HG03135 (cell line): ENCODE measurements around the gene RPS6KC1.
"Not testable (repeated sequence)": the region's sequence is repeated elsewhere in the genome, so short reads cannot be mapped to it uniquely, and the experiment has no call there.

Source experiments
- ATAC-seq: cut with Tn5 transposase; IDR thresholded peaks from one replicate; pipeline ENCODE4 v1.9.1; 2021; ENCODE audit warnings: mild to moderate bottlenecking, moderate library complexity; ENCODE audit not compliant: unreplicated experiment

Gene RPS6KC1

DNA sequence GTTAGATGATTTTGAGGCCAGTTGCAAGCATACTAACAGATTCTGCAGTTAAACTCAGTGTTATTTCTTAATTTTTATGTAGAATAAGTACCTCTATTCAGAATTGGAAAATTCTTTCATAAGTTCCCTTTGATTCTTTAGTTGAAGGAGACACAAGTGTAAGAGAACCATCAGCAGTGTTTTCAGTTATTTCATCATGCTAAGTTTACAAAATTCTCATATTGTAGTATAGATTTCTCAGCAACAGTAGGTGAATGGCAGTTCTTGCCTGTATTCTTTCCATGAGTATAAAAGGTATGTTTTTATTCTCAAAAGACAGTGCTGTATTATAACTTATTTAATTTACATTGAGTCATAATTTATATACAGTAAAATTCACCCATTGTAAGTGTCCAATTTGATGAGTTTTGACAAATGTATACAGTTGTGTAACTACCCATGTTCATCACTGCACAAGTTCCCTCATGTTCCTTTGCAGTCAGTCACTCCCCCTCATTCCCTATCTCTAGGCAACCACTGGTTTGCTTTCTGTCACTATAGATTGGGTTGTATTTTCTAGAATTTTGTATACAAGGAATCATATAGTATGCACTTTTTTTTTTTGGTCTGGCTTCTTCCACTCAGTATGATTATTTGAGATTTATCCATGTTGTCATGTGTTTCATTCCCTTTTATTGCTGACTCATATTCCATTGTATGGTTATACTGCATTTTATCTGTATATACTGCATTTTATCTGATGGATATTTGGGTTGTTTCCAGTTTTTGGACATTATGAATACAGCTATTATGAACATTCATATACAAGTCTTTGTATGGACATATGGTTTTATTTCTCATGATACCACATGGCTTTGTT lies 3.9 kb downstream of the RPS6KC1 start:
- ATAC-seq = no peak

DNA sequence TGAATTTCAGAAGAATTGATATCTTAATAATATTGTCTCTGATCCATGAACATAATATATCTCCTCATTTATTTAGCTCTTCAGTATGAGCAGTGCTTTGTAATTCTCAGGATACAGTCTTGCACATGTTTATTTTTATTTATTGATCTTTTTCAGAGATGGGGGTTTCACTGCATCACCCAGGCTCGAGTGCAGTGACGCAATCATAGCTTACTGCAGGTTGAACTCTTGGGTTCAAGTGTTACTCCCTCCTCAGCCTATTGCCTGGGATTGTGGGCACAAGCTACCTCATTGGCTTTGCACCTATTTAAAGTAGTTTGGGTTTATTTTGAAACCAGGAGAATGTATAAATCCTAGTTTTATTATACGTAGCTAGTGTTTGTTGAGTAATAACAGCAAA lies 4.7 kb downstream of the RPS6KC1 start:
- ATAC-seq = no peak

DNA sequence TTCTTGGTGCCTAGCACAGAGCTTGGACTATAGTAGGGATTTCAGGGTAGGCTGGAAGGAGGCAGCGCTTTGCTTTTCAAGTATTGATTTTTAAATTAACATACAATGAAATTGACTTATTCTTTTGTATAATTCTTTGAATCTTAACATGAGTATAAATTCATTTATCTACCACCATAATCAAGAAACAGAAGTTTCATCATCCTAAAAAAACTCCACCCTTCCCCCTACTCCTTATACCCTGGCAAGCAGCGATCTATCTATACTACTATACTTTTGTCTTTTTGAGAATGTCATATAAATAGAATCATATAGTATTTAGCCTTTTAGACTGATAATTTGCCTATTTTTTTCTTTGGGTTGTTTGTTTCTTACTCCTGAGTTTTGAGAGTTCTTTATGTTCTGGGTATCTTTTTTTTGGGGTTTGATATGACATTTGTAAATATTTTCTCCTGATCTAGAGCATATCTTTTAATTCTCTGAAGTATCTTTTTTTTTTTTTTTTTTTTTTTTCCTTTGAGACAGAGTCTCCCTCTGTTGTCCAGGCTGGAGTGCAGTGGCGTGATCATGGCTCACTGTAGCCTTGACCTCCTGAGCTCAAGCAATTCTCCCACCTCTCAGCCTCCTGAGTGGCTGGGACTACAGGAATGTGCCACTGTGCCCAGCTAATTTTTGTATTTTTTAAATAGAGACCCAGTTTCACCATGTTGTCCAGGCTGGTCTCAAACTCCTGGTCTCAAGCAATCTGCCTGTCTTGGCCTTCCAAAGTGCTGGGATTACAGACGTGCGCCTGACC lies 6.4 kb downstream of the RPS6KC1 start:
- ATAC-seq = no peak

- no peak for ATAC-seq
Measured at GRCh38 chr1:213060836-213061235, 9.8 kb downstream of the RPS6KC1 start.

GRCh38 chr1:213061263-213061662 lies 10.2 kb downstream of the RPS6KC1 start:
- no peak for ATAC-seq

GRCh38 chr1:213065800-213066199 lies 14.8 kb downstream of the RPS6KC1 start:
- ATAC-seq = no peak

- ATAC-seq = no peak
Measured at GRCh38 chr1:213066363-213066762, 15.3 kb downstream of the RPS6KC1 start.

GRCh38 chr1:213067352-213067751 lies 16.3 kb downstream of the RPS6KC1 start:
- no peak for ATAC-seq

- peak; percentile 93 for ATAC-seq
Measured at GRCh38 chr1:213070406-213070805, 19.4 kb downstream of the RPS6KC1 start.

GRCh38 chr1:213075725-213076124 lies 24.7 kb downstream of the RPS6KC1 start:
- ATAC-seq = peak; percentile 91

GRCh38 chr1:213082420-213083111 lies 31.5 kb downstream of the RPS6KC1 start:
- no peak for ATAC-seq

- no peak for ATAC-seq
Measured at GRCh38 chr1:213083112-213083445, 32.0 kb downstream of the RPS6KC1 start.

GRCh38 chr1:213087911-213088310 lies 36.9 kb downstream of the RPS6KC1 start:
- no peak for ATAC-seq

GRCh38 chr1:213089924-213090677 lies 39.1 kb downstream of the RPS6KC1 start:
- no peak for ATAC-seq

- no peak for ATAC-seq
Measured at GRCh38 chr1:213094446-213094845, 43.4 kb downstream of the RPS6KC1 start.

GRCh38 chr1:213095467-213095866 lies 44.4 kb downstream of the RPS6KC1 start:
- ATAC-seq = no peak

DNA sequence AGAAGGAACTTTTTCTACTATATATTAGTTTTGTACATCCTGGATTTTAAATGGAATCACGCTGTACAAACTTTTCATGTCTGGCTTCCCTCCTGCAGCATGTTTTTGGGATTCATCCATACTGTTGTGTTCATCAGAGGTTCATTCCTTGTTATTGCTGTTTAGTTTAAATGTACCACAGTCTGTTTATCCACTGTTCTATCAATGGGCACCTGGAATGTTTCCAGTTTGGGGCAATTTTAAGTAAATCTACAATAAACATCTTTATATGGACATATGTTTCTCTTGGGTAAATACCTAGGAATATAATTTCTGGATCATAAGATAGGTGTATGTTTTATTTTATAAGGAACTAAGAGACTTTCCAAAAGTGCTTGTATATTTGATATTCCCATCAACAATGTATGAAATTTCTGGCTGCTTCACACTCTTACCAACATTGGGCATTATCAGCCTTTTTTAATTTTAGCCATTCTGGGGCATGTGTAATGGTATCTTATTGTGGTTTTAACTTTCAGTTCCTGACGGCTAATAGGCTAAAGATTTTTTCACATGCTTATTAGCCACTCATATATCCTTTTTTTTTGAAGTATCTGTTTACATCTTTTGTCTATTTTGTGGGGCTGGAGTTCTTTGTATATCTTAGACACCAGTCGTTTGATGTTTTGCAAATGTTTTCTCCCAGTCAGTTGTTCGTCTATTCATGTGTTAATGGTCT lies 48.8 kb downstream of the RPS6KC1 start:
- ATAC-seq = no peak

GRCh38 chr1:213100565-213100964 lies 49.5 kb downstream of the RPS6KC1 start:
- not testable (repeated sequence) for ATAC-seq

- no peak for ATAC-seq
Measured at GRCh38 chr1:213103377-213104306, 52.6 kb downstream of the RPS6KC1 start.
